C4-2B (cell line): ENCODE measurements around the gene CYSTM1.

ENCODE experiments used
- CTCF ChIP-seq: fragments of 450-650 bp; conservative IDR thresholded peaks from 2 replicates; pipeline ENCODE4 v1.5.1; 2017; ENCODE audit warnings: mild to moderate bottlenecking
- ZFX ChIP-seq: fragments of 450-650 bp; IDR thresholded peaks from 2 replicates; pipeline ENCODE4 v1.6.1; 2017

DNA sequence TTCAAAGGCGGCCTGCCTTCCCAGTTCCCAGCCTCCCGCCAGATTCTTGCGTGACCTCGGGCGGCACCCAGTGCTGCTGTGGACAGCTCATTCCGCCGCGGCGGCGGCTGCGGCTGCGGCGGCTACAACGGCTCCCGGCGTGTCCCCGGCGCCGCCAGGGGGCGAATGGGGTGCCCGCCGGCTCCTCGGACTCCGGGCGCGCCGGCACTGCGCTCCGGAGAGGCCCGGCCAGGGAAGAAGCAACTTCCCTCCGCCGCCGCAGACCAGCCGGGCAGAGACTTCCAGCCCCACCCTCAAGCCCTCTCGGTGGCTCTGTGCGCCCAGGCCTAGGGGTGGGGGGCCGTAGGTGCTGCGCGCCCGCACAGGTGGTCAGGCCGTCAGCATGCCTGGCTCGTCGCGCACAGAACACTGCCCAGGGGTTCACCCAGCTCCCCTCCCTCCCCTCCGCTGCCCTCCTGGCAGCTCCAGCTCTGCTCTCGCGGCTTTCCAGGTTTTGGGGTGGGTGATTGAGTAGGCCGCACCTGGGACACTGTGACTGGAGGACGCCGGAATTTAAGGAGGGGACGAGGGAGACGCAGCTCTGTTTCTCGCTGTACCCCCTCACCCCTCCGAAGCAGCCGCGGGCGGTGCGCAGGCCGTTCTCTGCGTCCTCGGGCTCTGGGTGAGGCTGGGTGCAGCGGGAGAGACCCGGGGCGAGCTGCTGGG is 29.0 kb upstream of the CYSTM1 start:
- TF ChIP-seq CTCF (no peak), ZFX (no peak)
